Osteoblast (primary cell): Measurements from ENCODE around the gene GREB1. TPM values are rescaled to one million over a fixed set of nuclear protein-coding genes. Genes with fewer than 3 reads are reported as not detected.

Source experiments
- DNase-seq: peaks from one replicate; pipeline ENCODE4 v3.0.0; 2011; ENCODE audit warnings: low spot score, mixed read lengths; ENCODE audit not compliant: insufficient read length; ENCODE audit errors: missing footprints
- H2AFZ ChIP-seq: 2 replicates; pipeline ENCODE4 v1.6.0; 2011; ENCODE audit warnings: mild to moderate bottlenecking, low read length
- H3K27ac ChIP-seq: 2 replicates; pipeline ENCODE4 v1.5.1; 2011; ENCODE audit warnings: mild to moderate bottlenecking, low read depth, low read length, moderate library complexity
- H3K27me3 ChIP-seq: 2 replicates; pipeline ENCODE4 v1.6.0; 2012; ENCODE audit warnings: mild to moderate bottlenecking, control low read depth, inconsistent platforms, low read length, moderate library complexity; ENCODE audit not compliant: insufficient read depth
- H3K36me3 ChIP-seq: 2 replicates; pipeline ENCODE4 v1.5.1; 2011; ENCODE audit warnings: mild to moderate bottlenecking, low read length, control low read depth, moderate library complexity; ENCODE audit not compliant: insufficient read depth
- H3K4me1 ChIP-seq: 2 replicates; pipeline ENCODE4 v1.5.1; 2011; ENCODE audit warnings: mild to moderate bottlenecking, low read length, control low read depth, moderate library complexity; ENCODE audit not compliant: insufficient read depth
- H3K4me2 ChIP-seq: 2 replicates; pipeline ENCODE4 v1.6.0; 2011; ENCODE audit warnings: mild to moderate bottlenecking, low read length; ENCODE audit not compliant: insufficient read depth
- H3K4me3 ChIP-seq: fragments of 200-600 bp; sonication (generic); 3 replicates; pipeline ENCODE4 v1.5.1; 2012; ENCODE audit warnings: mild to moderate bottlenecking, low read length, inconsistent platforms; ENCODE audit not compliant: insufficient read depth
- H3K79me2 ChIP-seq: 2 replicates; pipeline ENCODE4 v1.6.0; 2012; ENCODE audit warnings: mild to moderate bottlenecking, low read length, control low read depth, inconsistent platforms; ENCODE audit not compliant: insufficient read depth
- H3K9me3 ChIP-seq: 2 replicates; pipeline ENCODE4 v1.5.1; 2011; ENCODE audit warnings: low read depth, low read length, control low read depth
- H4K20me1 ChIP-seq: 2 replicates; pipeline ENCODE4 v1.6.0; 2012; ENCODE audit warnings: mild to moderate bottlenecking, low read length, control low read depth; ENCODE audit not compliant: insufficient read depth
- total RNA-seq: library from RNA; depleted of rRNA; stranded (reverse); fragments of >200 nt; gene quantifications from 2 replicates; pipeline ENCODE4 v1.2.3, GENCODE V29; 2012
- TF ChIP-seq, protein P1 (sequence below): IDR thresholded peaks from 2 replicates; pipeline ENCODE4 v1.5.1; 2011; ENCODE audit warnings: mild to moderate bottlenecking, low read depth, low read length, moderate library complexity; ENCODE audit errors: extremely low read depth

Gene GREB1
- total RNA-seq, 1 donor = 1.1 TPM

DNA sequence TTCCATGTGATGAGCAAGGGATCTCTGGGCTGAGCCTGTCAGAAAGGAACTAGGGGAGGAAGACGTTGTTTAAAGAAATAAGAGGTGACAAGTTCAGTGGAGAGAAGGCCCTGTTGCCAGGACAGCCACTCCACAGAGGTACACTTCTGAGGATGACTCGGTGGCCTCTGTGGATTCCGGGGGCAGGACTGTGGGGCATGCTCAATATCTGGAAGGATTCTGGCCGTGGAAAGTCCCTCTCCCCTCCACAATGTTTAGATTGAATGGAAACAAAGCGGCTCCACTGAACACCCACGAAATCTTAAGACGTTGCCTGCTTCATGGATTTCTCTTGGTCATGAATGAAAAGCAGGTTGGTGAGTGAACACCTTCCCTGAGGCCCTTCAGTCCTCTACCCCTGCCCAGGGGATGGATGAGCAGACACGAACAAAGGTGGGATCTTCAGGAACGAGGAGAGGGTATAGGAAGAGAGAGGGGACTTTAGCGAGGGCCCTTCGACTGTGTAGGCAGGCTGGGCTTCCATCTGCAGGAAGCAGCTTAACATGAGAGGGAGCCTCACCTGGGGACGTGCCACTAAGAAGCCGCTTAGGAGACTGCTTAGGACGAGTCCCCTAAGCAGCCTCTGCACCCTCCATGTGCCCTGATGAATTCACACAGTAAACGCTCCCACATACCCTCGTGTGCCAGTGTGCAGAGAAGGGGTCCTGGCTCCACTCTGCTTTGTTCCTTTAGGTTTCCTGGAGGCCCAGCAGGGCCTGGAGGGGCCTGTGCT lies 134.2 kb downstream of the GREB1 start:
- Histone ChIP-seq H3K27me3 (peaks cover 25% of the 10 kb centered on the region), H2AFZ (no peak overlapping the region), H3K4me3 (no peak overlapping the region), H4K20me1 (no peaks in the 10 kb centered on the region), H3K36me3 (no peaks in the 10 kb centered on the region), H3K9me3 (no peaks in the 10 kb centered on the region), H3K4me1 (no peaks in the 10 kb centered on the region), H3K4me2 (no peak overlapping the region), H3K27ac (no peak overlapping the region), H3K79me2 (no peaks in the 10 kb centered on the region)
- TF ChIP-seq, protein P1, sequence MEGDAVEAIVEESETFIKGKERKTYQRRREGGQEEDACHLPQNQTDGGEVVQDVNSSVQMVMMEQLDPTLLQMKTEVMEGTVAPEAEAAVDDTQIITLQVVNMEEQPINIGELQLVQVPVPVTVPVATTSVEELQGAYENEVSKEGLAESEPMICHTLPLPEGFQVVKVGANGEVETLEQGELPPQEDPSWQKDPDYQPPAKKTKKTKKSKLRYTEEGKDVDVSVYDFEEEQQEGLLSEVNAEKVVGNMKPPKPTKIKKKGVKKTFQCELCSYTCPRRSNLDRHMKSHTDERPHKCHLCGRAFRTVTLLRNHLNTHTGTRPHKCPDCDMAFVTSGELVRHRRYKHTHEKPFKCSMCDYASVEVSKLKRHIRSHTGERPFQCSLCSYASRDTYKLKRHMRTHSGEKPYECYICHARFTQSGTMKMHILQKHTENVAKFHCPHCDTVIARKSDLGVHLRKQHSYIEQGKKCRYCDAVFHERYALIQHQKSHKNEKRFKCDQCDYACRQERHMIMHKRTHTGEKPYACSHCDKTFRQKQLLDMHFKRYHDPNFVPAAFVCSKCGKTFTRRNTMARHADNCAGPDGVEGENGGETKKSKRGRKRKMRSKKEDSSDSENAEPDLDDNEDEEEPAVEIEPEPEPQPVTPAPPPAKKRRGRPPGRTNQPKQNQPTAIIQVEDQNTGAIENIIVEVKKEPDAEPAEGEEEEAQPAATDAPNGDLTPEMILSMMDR = no peak
- DNase-seq = peak; percentile 49

DNA sequence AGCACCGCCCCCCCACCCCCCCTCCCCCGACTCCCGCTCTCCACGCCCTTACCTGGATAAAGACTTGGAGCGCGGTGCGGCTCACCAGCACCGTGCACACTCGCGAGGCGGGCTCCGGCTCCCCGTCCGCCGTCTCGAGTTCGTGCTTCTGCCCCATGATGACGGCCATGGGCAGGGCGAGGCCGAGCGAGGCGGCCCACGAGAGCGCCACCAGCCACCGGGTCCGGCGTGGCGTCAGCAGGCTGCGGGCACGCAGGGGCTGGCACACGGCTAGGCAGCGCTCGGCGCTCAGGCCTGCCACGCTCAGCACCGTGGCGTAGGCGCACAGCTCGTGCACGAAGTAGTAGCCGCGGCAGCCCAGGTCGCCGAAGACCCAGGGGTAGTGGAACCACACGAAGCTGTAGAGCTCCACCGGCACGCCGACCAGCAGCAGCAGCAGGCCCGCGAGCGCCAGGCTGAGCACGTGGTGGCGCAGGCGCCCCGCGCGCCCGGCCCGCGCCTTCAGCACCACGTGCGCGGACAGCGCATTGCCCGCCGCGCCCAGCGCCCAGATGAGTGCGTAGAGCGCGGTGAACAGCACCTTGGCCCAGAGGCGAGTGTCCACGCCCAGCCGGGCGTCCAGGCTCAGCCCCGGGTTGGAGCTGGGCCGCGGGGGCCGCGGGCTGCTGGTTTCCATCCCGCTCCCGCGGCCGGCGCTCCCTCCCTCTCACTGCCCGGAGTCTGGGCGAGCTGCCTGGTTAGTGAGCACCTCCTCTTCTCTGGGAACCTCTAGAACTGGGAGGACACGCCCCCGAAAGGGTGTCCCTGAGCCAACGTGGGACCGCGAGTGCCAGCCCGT lies 135.8 kb downstream of the GREB1 start, which contains the start of gene NTSR2:
Gene NTSR2 (minus strand): TSS at position 742 of the 838 bp plus-strand sequence. CDS start 66 bp downstream, at position 676.
- Histone ChIP-seq H3K4me1 (no peaks in the 10 kb centered on the region), H3K27ac (no peak within 1 kb of the TSS), H4K20me1 (no peaks in the 10 kb centered on the region), H2AFZ (no peak within 1 kb of the TSS), H3K4me2 (no peak within 1 kb of the TSS), H3K4me3 (no peak within 1 kb of the TSS), H3K27me3 (peaks cover 28% of the 10 kb centered on the region), H3K36me3 (no peaks in the 10 kb centered on the region), H3K9me3 (no peaks in the 10 kb centered on the region), H3K79me2 (no peaks in the 10 kb centered on the region)
- TF ChIP-seq, protein P1 = no peak
- peak; percentile 95 for DNase-seq

DNA sequence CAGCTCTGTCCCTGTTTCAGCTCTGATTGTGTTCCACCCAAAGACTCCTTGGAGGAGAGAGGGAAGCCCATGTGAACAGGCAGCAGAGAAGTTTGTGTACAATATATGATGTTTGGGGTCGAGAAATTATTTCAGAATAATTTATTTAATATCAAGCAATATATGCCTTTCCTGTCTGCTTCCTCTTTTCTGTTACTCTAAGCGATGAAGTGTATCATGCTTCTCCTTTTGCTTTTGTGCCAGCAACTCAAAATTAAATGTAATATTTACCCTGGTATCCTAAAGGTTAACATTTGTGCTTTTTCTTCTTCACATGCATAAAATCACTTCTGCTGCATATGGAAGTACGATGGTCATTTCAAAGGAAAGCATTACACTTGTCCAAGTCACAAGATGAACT lies 138.6 kb downstream of the GREB1 start:
- no peak for DNase-seq
- Histone ChIP-seq H3K4me2 (no peak overlapping the region), H3K9me3 (no peaks in the 10 kb centered on the region), H2AFZ (no peak overlapping the region), H3K27me3 (peaks cover 43% of the 10 kb centered on the region), H3K79me2 (no peaks in the 10 kb centered on the region), H3K27ac (no peak overlapping the region), H3K4me3 (no peak overlapping the region), H3K4me1 (no peaks in the 10 kb centered on the region), H3K36me3 (no peaks in the 10 kb centered on the region), H4K20me1 (no peaks in the 10 kb centered on the region)
- TF ChIP-seq, protein P1 = no peak

DNA sequence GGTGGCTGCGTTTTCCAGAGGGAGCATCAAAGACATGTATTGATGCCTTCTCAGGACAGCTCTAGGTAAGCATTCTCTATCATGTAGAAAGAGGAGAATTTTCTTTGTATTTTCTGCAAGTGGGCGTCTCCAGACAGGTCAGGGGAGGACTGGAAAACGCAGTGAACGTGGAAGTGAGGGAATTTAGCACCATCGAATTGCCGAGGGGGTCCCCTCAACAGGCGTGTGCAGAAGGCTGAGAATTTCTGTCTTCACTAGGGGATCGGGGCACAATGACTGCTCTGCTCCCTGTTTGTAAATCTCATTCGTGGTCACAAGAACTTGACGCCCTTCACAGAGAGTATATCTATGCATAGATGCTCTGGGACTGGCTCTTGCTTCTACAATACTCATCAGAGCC lies 141.1 kb downstream of the GREB1 start:
- peak; percentile 87 for DNase-seq
- Histone ChIP-seq H3K27me3 (peaks cover 53% of the 10 kb centered on the region), H3K4me1 (no peaks in the 10 kb centered on the region), H2AFZ (no peak overlapping the region), H3K4me2 (no peak overlapping the region), H3K36me3 (no peaks in the 10 kb centered on the region), H3K79me2 (no peaks in the 10 kb centered on the region), H3K27ac (no peak overlapping the region), H3K4me3 (no peak overlapping the region), H4K20me1 (no peaks in the 10 kb centered on the region), H3K9me3 (no peaks in the 10 kb centered on the region)
- TF ChIP-seq, protein P1 = no peak
